Mammary epithelial cell (primary cell): Measurements from ENCODE around the gene LCN1.

Experiments
- EZH2 ChIP-seq: IDR thresholded peaks from 2 replicates; pipeline ENCODE4 v1.6.1; 2012; ENCODE audit warnings: low read length, inconsistent platforms, borderline replicate concordance
- TF ChIP-seq, protein P1 (sequence below), 2 donors: IDR thresholded peaks in 1 of 2; conservative IDR thresholded peaks in 1 of 2; 2 replicates each; pipeline ENCODE4 v1.5.1; 2011 to 2012; ENCODE audit warnings: inconsistent platforms in 2 of 2, low read length in 2 of 2, mild to moderate bottlenecking in 2 of 2, control low read depth in 1 of 2, low read depth in 1 of 2; ENCODE audit not compliant: insufficient read depth in 1 of 2; ENCODE audit errors: extremely low read depth in 1 of 2

DNA sequence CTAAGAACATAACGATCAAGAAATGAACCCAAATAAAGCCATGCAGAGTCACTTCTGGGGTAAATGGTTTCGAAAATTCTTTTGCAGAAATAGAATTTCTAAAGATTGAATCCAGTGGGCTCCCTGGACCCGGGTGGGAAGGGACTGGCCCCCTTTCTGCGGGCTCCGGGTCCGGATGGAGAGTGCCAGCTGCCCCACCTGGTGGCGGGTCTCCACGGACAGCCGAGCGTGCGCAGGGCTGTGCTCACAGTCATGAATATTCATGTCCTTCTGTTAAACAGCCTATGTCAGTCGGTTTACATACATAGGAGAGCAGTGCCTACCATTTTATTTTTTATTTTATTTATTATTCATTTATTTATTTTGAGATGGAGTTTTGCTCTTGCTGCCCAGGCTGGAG, 46.3 kb upstream of the LCN1 start:
- TF ChIP-seq EZH2 = no peak
- TF ChIP-seq, protein P1, sequence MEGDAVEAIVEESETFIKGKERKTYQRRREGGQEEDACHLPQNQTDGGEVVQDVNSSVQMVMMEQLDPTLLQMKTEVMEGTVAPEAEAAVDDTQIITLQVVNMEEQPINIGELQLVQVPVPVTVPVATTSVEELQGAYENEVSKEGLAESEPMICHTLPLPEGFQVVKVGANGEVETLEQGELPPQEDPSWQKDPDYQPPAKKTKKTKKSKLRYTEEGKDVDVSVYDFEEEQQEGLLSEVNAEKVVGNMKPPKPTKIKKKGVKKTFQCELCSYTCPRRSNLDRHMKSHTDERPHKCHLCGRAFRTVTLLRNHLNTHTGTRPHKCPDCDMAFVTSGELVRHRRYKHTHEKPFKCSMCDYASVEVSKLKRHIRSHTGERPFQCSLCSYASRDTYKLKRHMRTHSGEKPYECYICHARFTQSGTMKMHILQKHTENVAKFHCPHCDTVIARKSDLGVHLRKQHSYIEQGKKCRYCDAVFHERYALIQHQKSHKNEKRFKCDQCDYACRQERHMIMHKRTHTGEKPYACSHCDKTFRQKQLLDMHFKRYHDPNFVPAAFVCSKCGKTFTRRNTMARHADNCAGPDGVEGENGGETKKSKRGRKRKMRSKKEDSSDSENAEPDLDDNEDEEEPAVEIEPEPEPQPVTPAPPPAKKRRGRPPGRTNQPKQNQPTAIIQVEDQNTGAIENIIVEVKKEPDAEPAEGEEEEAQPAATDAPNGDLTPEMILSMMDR (conservative IDR thresholded peaks at IDR 0.05 in 1 of 2, IDR thresholded peaks at IDR 0.05 in 1 of 2; ENCODE audit: extremely low read depth in 1 of 2, insufficient read depth in 1 of 2, low read depth in 1 of 2, low read length in 2 of 2) = peak; percentile 4 to 6
